ENCODE data around the gene C1QTNF2. TPM values are rescaled to one million over a fixed set of nuclear protein-coding genes. Genes with fewer than 3 reads are reported as not detected.

C1QTNF2 gene
- total RNA-seq, 4 donors from 2014 or later = 1.3 to 2.9 (median 2.5) TPM

- H3K27ac ChIP-seq (replicated peaks in 1 of 4) = no peak overlapping the region
- no peak for DNase-seq (ENCODE audit: extremely low spot score)
- 71% methylated on average over 5 of the region's 5 CpGs for WGBS
- intact Hi-C loops (cut with DNase I) = no loop called here
- H3K36me3 ChIP-seq = no peaks in the 10 kb centered on the region
- no peak overlapping the region for H3K4me3 ChIP-seq
- H3K9me3 ChIP-seq = no peaks in the 10 kb centered on the region
- TF ChIP-seq EP300 (IDR thresholded peaks at IDR 0.05) (no peak), CTCF (IDR thresholded peaks at IDR 0.05) (no peak), POLR2AphosphoS5 (IDR thresholded peaks at IDR 0.05) (no peak), POLR2A (IDR thresholded peaks at IDR 0.05; ENCODE audit: low read depth) (no peak)
- H3K27me3 ChIP-seq = peaks cover 0 to 25% (median 3%) of the 10 kb centered on the region in 4 donors
- H3K4me1 ChIP-seq = peaks cover 3 to 7% (median 6%) of the 10 kb centered on the region in 4 donors
These were observed 53.0 kb downstream of the C1QTNF2 start for GRCh38 chr5:160317434-160317833.

GRCh38 chr5:160315968-160316367, 54.5 kb downstream of the C1QTNF2 start:
- TF ChIP-seq POLR2A (IDR thresholded peaks at IDR 0.05; ENCODE audit: low read depth) (no peak), CTCF (IDR thresholded peaks at IDR 0.05) (no peak), EP300 (IDR thresholded peaks at IDR 0.05) (no peak), POLR2AphosphoS5 (IDR thresholded peaks at IDR 0.05) (no peak)
- WGBS = 75% methylated on average over 1 of the region's 1 CpG
- no peaks in the 10 kb centered on the region for H3K36me3 ChIP-seq
- H3K4me1 ChIP-seq = peaks cover 9 to 18% (median 17%) of the 10 kb centered on the region in 4 donors
- H3K27ac ChIP-seq (replicated peaks in 1 of 4) = no peak overlapping the region
- H3K4me3 ChIP-seq = no peak overlapping the region
- no peaks in the 10 kb centered on the region for H3K9me3 ChIP-seq
- H3K27me3 ChIP-seq = peaks cover 0 to 28% (median 5%) of the 10 kb centered on the region in 4 donors
- intact Hi-C loops (cut with DNase I) = no loop called here
- DNase-seq (ENCODE audit: extremely low spot score) = no peak

GRCh38 chr5:160312960-160313727, 57.3 kb downstream of the C1QTNF2 start:
- TF ChIP-seq POLR2AphosphoS5 (IDR thresholded peaks at IDR 0.05) (no peak), EP300 (IDR thresholded peaks at IDR 0.05) (no peak), POLR2A (IDR thresholded peaks at IDR 0.05; ENCODE audit: low read depth) (no peak), CTCF (IDR thresholded peaks at IDR 0.05) (no peak)
- intact Hi-C loops (cut with DNase I) = no loop called here
- Histone ChIP-seq H3K36me3 (no peaks in the 10 kb centered on the region), H3K9me3 (no peaks in the 10 kb centered on the region), H3K4me3 (peak overlapping the region; percentile 61 to 67 (median 64)), H3K27ac (replicated peaks in 1 of 4) (no peak overlapping the region), H3K4me1 (peaks cover 9 to 18% (median 17%) of the 10 kb centered on the region in 4 donors), H3K27me3 (peaks cover 0 to 37% (median 5%) of the 10 kb centered on the region in 4 donors)
- 33% methylated on average over 8 of the region's 8 CpGs for WGBS
- no peak for DNase-seq (ENCODE audit: extremely low spot score)

GRCh38 chr5:160312134-160312959, 58.1 kb downstream of the C1QTNF2 start, which contains the start of gene CCNJL:
CCNJL (minus strand) TSS chr5:160312564; CDS start chr5:160311923, 641 bp downstream.
- Histone ChIP-seq H3K4me3 (peak within 1 kb of the TSS; percentile 61 to 67 (median 64)), H3K36me3 (no peaks in the 10 kb centered on the region), H3K9me3 (no peaks in the 10 kb centered on the region), H3K27me3 (peaks cover 0 to 37% (median 5%) of the 10 kb centered on the region in 4 donors), H3K27ac (replicated peaks in 1 of 4) (peak within 1 kb of the TSS in 3 of 4 donors; percentile 28 to 67 (median 38)), H3K4me1 (peaks cover 9 to 18% (median 17%) of the 10 kb centered on the region in 4 donors)
- intact Hi-C loops (cut with DNase I) = no loop called here
- WGBS = under 1% methylated on average over 68 of the region's 84 CpGs
- no peak for DNase-seq (ENCODE audit: extremely low spot score)
- TF ChIP-seq POLR2AphosphoS5 (IDR thresholded peaks at IDR 0.05) (no peak), EP300 (IDR thresholded peaks at IDR 0.05) (no peak), POLR2A (IDR thresholded peaks at IDR 0.05; ENCODE audit: low read depth) (no peak), CTCF (IDR thresholded peaks at IDR 0.05) (no peak)

Data from esophagus muscularis mucosa (tissue), 4 donors.